Daoy (cell line): Measurements from ENCODE around the gene PTPRM. TPM values are rescaled to one million over a fixed set of nuclear protein-coding genes. Genes with fewer than 3 reads are reported as not detected.

ENCODE experiments used
- DNase-seq: peaks from one replicate; pipeline ENCODE4 v3.0.0-alpha.2; 2015; ENCODE audit warnings: low read depth
- total RNA-seq: library from RNA; depleted of rRNA; stranded (reverse); fragments of >200 nt; shearing (Covaris generic); gene quantifications from 2 replicates; pipeline ENCODE4 v1.2.3, GENCODE V29; 2014

PTPRM gene
- total RNA-seq, 1 experiment from 2014 or later: 13.0 TPM

GRCh38 chr18:7856116-7856515, 289.0 kb downstream of the PTPRM start:
- DNase-seq: no peak

GRCh38 chr18:7856733-7857132, 289.6 kb downstream of the PTPRM start:
- DNase-seq: peak; percentile 15

DNA sequence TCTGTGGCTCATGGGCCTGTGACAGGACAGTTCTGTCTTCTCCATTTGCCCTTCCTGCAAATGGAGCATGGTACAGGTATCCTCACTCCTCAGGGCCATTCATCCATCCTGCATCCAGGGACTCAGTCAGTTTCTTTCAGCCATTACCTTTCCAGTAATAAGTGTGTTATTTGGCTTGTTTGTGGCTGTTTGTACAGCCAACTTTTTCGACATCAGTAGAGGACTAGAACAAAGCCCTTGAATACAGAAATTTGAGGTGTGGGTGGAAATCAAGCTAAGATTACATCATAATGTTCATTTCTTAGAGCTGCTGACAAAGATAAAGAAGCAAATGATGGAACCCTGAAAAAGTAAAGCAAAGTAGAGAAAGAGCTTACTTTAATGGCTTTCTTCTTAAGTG, 290.4 kb downstream of the PTPRM start:
- DNase-seq: no peak

DNA sequence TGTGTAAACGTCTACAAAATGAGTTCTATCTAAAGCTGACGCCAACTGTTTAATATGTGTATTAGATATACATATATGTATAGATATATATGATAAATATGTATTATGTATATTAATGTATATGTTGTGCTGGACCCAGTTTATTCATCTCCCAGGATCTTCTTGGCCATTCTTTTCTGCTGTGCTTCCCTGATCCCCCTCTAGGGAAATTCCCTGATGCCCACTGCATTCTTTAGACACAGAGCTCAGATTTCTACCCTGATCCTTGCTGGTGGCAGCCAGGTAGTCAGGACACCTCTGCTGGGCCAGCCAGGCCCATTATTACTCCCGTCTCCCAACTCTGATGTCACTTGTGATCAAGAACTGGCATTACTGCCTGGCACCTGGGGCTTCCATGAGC, 292.0 kb downstream of the PTPRM start:
- no peak for DNase-seq

GRCh38 chr18:7870266-7870665, 303.1 kb downstream of the PTPRM start:
- no peak for DNase-seq

DNA sequence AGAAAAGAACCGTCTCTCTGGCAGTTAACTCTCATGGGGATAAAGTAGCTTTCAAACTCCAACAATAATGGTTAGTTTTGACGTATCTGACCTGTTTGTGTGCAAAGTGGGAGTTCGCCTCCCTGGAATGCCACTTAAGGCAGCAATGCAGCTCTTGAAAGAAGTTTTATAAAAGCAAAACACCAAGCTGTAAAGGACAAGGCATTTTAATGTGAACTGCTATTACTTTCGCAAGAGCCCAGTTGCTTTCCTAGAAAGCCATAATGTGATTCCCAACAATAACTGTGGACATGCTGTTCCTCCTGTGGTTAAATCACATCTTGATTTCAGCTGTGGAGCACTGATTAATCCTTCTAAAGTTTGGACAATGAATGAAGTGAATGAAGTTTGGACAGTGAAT, 303.7 kb downstream of the PTPRM start:
- no peak for DNase-seq

DNA sequence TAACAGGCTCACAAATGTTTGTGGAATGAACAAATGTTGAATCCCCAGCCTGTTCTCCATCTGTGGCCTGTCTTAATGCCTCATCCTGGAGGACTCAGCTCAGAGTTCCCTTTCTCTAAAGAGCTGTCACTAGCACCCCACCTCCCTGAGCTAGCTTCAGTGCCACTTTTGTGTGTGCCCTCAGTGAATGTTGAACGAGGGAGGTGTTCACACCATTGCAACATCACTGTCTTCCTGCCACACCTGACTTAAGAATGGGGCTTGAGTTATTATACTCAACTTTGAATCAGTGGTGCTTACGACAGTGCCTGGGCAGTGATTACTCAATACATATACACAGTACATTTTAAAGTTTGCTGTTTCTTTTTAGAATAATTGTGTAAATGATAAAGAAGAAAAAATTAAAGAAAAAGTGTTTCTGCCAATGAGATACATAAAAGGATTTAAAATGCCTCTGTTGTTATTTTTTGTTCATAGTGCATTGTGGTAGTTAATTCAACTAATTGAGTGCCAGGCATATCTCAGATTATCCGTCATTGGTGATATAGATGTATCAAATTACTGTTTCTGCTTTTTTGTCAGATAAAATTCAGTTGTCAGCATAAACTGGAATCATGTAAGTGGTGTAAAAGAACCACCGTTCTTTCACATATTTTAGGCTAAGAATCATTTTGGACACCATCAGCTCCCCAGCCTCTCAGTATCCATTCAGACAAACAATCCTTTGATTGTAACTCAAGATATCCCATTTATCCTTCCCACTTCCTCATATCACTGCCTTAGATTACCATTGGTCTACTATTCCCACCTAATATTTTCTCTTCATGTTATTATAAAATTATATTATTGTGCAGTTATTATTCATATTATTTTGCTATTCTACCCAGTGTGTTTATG, 304.7 kb downstream of the PTPRM start:
- peak; percentile 2 for DNase-seq

- DNase-seq: peak; percentile 51
These were observed 305.5 kb downstream of the PTPRM start for GRCh38 chr18:7872569-7872968.

DNA sequence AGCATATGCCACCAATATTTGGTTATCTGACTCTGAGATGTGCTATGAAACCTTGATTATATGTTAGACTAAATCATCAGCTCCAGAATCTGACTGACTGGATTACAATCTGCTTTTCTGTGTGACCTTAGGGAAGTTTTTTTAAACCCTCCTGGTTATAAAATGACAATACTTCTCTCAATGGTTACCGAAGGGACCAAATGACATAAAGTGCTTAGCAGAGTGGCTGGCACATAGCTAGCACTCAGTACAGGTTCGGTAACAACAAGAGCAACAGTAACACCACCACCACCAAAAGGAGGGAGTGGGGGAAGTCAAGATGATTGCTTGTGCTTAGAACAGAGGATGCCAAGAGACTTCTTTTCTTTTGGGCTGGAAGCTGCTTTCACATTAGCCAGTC, 306.2 kb downstream of the PTPRM start:
- no peak for DNase-seq

DNA sequence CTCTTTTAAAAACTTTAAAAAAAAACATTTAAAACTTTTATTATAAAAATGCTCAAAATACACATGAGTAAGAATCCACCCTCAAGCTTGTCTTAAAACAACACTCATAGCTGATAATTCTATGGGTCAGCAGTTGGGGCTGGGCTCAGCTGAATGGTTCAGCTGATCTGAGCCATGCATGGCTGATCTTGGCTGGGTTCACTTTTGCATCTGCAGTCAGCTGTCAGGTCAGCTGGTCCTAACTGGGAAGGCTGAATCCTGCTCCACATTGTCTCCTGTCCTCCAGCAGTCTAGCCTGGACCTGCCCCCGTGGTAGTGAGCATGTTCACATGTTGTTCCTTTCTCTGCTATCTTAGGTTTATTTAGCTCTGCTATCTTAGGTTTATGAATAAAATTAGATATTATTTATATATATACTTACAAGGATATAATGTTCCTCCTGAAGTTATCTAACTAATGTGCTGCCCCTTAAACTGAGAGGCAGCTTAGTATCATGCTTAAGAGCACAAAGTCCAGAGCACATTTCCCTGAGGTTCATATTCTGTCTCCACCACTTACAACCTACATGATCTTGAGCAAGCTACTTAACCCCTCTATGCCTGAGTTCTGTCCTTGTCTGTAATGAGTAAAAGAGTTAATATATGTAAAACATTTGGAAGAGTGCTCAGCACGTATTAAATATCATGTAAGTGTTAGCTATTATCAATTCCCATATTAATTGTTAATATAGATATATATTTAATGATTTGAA, 309.4 kb downstream of the PTPRM start:
- no peak for DNase-seq

DNA sequence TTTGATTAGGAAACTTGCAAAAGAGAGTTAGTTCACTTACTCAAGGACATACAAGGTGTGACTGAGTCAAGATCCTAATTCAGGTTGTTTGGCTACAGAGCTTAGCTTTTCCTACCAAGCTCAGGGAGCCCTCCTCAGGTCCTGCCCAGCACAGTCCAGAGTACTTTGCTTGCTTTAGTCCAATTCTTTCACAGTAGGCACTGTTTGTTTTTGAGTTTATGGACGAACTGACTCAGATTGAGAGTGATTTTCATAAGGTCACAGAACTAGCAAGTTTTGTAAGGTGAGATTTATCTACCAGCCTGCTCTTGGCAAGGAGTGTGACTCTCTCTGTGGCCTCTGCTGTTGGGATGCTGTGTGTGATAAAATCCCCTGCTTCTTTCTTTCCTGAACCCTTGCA, 310.5 kb downstream of the PTPRM start:
- DNase-seq: no peak

DNA sequence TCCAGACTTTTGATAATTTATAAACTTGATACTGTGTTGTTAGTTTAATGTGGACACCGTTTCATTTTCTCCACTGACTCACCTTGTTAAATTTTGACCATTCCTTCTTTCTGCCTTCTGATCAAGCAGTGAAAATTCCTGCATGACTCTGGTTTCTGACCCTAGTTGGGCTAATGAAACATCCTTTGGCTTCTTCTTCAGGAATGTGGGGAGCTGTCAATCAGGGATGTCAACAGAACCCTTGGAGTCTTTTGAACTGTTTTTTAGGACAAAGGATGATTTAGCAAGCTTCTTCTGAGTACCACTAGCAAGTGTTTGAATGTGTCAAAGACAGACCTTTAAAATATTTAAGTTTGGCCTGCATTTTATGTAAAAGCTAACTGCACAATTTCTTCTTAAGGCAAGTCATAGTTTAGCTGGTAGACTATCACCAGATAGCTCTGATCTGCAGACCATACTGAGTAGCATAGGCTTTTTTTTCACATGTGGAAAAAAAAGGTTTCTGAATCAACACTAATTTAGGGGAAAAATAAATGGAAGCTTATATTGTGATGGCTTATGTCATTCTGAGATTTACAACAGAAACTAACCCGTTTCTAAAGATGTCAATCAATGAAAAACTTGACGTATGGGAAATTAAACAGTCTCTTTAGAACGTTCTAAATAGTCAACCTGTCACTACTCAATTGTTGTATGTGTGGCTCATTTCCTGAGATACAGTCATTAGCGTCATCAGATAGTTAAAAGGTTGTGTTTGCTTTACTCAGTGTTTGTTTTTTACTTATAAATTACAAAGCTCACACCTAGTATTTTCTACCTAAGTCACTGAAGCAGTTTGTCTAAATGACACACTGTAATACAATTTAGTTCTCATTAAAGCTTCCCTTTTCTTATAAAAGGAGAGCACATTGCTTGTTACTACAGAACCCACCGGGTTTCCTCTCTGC, 311.4 kb downstream of the PTPRM start:
- no peak for DNase-seq

GRCh38 chr18:7879717-7880116, 312.6 kb downstream of the PTPRM start:
- DNase-seq: no peak

- peak; percentile 9 for DNase-seq
These were observed 318.7 kb downstream of the PTPRM start for GRCh38 chr18:7885865-7886264.

DNA sequence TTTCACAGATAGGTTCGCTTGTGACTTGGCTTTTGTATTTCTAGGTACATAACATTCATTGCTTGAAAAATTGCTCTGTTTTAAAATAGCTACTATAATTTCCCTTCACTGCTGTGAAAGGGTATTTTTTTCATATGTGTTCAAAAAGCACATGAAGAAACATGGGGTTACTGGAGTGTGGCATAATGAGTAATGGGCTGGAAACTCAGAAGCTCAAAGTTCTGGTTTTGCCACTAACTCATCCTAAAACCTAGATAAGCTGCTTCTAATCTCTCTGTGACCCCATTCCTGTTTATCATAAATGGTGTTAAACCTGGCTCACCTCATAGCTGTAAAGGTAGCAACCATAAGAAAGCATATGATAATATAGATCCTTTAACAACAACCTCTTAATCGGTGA, 319.3 kb downstream of the PTPRM start:
- no peak for DNase-seq

- no peak for DNase-seq
These were observed 322.4 kb downstream of the PTPRM start for GRCh38 chr18:7889515-7889914.

GRCh38 chr18:7890075-7890474, 323.0 kb downstream of the PTPRM start:
- DNase-seq: no peak

GRCh38 chr18:7892556-7892955, 325.4 kb downstream of the PTPRM start:
- DNase-seq: no peak

- DNase-seq: no peak
These were observed 327.5 kb downstream of the PTPRM start for GRCh38 chr18:7894592-7894991.

- no peak for DNase-seq
These were observed 328.2 kb downstream of the PTPRM start for GRCh38 chr18:7895346-7895745.

DNA sequence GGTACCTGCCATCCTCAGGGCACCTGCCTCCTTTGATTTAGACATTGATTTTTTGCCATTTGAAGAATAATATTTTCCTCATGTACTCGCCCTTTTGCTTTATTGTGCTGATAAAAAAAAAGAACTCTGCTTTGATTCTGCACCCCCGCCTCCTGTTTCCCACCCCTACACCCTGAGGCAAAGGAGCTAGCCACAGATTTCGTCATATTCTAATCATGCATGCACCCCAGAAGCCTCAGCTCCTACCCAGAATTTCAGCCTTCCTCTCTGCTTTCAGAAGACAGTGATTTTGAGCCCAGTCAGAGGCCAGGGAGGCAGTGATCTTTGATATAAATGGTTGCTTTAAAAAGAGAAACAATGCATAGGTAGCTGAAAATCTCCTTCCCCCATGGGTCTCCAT, 329.0 kb downstream of the PTPRM start:
- DNase-seq: no peak
